ENCODE results near the gene STRA6.
A peak's percentile ranks its signal among the peaks of the same experiment; 100 is the strongest.

Gene STRA6

DNA sequence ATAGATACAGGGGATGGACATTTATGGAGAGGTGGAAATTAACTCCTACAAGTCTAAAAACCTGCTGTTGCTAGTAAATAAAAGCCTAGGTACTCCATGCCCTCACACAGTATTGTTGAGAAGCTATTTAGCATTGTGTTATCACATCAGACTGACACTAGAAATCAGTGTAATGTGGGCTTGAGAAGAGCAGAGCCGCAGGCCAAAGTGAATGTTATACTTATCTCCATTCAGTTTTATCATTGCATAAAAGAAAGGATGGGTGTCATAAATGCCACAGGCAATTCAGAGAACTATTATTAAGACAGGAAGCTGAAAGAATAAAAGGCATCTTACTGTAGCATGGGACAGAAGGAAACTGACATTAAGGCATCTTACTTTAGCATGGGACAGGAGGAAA, 42.8 kb downstream of the STRA6 start:
- no peak for DNase-seq

DNA sequence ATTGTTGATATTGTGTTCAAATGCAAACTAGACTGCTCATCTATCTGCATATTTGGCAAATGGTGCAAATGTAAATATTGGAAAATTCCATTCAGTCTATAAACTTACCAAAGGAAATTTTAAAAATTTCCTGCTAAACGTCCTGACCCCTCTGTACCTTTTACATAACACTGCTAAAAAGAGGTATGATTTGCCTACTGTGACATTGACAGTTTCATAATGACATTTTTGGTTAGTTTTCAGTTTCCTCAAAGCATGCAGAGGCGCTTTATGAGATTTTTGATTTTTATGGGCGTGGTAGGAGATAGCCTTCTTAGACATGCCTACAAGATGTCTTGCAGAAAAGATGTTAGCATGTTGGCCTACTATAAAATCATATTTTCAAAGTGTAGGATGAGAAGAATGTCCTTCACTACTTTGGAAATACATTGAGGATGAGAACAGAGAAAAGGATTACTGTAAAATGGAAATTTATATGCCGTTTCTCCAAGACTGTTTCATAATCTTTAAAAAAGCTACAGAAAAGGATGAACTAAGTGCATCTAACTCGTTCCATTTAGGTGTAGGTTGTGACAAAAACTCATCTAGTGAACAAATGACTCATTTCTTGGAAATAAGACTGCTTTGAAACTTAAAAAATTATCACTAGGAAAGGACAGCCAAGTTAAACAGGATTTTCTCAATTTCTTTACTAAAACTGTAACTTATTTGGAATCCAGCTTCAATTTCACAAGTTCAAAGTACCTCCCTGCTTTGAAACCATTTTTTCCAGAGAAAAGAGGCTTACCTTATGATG, 43.5 kb downstream of the STRA6 start:
- DNase-seq = no peak

DNA sequence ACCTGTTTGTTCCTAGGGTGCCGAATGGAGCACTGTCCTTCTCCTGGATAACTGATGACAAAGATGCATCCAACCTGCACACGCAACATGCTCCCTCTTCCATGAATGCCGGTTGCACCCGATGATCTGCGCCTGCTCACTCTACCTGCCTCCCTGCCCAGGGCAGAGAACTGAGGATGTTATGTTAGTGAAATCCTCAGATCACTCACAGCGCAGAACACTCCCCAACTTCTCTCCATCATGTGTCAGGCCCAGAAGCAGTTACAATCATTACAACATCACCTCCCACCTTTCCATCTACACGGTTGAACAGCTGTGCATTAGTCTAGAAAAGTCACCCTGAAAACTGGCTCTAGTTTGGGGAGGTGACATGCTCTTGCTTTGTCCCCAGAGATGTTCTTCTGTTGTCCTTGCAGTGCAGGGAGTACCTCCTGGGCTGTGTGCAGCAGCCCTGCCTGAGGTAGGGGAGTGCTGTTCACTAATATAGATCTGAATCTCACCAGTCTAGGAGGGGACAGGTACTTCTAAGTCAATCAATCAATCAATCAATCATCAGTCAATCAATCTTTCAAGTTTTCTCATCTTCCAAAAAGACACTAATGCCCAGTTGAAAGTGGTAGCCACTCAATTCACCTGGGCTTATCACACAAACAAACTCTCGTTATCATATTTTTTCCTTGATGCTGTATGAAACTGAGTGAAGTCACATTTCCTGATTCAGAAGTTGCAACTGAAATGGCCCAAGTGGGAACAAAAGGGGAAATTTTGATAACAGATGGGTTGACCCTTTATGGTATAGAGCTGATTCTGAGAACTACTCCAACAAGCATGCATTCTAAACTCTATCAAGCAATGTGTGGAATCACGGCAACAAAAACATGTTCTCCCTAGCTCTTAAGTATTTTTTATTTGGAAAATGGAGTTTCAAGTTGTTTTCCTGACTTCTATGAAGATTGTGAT, 44.4 kb downstream of the STRA6 start:
- DNase-seq = no peak

DNA sequence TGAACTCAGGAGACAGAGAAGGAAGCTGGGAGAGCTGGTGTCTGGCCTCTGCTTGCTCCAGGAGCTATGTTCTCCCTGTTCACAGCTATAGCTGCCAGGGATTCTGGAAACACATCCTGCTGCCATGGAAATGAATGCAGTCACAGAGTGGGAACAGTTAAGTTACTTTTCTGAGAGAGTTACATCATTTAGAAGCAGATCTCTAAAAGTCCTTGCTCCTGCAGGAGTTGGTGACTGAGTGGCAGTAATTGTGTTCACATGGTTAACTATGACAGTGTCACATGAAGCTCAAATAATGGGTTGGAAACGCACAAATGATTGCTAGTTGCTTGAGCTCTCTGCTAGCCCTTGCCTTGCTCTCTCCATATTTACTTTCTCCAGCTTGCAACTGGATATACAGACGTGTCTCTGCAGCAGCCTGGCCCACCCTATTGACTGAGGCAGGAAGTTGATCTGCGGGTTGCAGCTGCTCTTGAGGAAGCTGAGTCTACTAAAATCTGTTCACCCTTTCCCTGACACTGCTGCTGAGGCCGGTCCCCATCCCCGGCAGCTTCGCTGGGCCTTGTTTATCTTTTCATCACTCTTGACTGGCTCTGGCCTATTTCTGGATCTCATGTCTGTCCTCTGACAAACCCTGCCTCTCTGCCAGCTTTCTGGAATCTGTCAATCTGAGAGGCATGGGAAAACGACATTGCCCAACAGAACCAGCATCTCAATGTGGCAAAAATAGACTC, 45.7 kb downstream of the STRA6 start:
- DNase-seq = peak; percentile 64

DNA sequence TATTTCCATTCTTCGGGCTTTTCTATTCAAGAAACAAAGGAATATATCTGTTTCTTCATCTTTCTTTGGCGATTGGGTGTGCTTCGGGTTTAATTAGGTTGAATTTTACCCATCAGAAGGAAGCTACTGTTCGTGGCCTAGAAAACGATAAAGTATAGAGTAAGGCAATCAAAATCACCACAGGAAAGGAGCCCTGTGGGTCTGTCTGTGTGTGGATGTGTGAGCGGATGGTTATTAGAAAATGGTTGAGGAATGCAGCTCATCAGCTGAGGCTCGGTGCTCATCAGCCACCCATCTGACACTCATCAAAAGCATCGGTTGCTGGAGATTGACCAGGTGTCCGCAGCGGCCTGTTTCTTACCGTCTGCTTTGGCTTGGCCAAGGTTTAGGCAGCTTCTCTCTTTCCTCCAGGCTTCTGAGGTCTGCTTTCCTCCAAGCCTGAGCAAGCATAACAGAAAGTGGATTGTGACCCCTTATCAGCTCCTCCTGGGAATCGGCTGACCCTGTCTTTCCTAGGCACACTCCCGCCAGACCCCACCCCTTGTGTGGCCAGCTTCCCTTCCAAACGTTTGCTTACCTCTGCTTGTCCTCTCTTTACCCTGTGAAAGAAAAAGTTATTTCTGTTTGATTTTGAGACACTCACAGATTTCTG, 46.7 kb downstream of the STRA6 start:
- no peak for DNase-seq

DNA sequence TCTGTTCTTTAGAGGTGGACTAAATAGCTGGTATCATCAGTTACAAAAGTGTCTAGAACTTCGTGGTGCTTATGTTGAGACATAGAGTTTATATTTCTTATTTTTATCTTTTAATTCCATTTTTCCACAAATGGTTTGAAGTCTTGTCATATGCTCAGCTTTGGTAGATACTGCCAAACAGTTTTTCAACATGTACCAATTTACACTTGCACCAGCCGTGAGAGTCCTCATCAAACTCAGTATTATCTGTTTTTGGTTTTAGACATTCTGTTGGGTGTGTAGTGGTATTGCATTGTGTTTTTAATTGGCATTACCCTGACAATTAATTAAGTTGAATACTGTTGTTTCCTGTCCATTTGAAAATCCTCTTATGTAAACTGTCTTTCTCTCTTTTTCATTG, 55.5 kb downstream of the STRA6 start:
- no peak for DNase-seq

DNA sequence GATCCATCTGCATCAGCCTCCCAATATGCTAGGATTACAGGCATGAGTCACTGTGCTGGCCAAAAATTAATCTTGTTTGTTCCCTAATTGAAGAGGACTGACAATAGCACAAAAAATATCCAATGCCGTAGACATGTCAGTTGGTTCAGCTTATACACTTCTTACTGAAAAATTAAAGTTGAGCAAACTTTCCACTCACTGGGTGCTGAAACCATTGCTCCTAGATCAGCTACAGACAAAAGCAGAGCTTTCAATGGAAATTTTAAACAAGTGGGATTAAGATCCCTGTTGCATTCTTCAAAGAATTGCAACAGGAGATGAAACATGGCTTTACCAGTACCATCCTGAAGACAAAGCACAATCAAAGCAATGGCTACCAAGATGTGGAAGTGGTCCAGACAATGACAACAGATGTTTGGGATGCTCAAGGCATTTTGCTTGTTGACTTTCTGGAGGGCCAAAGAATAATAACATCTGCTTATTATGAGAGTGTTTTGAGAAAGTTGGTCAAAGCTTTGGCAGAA, 56.2 kb downstream of the STRA6 start:
- DNase-seq = no peak

DNA sequence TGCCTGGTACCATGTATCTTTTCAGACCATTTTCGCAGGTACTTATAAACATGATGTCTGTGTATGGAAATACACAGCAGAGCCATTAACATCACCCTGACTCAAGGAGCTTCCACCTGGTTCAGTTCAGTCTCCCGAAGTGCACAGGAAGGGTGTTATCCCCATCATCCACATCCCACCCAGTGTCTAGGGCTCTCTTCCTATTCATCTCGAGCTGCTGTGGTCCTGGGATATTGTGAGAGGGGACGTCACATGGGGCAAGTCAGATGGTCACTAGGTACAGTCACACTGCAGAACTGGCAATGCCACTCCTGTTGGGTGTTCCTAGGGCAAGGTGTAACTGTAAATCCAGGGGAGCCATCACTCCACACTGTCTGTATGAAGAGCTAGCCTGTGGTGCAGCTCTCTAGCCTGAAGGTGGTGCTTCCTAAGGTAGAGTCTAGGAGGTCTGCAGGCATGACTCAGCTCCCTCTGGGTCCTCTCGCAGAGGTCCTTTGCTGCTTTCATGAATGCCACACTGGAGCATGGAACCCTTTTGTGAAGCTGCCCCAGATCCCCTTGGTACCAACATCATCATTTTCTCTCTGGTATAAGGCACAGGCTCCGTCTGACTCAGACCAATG, 58.3 kb downstream of the STRA6 start:
- peak; percentile 24 for DNase-seq

DNA sequence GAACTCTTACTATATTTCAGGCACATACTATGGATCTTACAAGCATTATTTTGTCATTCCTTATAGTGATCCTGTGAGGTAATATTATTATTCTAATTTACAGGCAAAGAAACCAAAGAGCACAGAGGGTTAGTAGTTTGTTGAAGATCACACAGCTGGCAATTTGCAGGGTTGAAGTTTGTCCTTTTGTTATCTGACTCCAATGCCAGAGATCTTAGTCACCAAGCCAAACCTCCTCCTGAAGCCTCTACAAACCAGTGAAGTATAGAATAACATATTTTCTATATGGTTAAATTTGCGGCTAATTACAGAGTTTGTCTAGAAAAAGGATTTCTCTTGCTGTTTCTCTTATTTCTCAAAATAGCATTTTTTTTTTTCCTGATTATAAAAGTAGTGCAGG, 61.0 kb downstream of the STRA6 start:
- no peak for DNase-seq

DNA sequence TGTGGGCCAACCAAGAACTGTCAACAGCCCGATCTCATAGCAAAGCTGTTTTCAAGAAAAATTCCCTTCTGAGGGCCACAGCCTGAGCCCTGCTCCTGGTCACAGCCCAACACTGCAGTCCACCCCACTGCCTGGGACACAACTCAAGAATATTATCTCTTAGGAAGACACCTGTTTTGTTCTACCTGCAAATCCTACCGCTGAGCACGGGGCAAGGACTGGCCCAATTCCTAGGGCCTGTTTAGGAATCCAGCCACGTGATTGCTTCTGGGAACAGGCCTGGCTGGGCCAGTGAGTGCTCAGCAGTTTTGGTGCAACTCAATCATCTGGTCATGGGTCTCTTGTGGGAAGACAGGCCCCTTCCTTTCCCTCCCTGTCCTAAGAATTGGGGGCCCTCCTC, 63.9 kb downstream of the STRA6 start:
- no peak for DNase-seq

DNA sequence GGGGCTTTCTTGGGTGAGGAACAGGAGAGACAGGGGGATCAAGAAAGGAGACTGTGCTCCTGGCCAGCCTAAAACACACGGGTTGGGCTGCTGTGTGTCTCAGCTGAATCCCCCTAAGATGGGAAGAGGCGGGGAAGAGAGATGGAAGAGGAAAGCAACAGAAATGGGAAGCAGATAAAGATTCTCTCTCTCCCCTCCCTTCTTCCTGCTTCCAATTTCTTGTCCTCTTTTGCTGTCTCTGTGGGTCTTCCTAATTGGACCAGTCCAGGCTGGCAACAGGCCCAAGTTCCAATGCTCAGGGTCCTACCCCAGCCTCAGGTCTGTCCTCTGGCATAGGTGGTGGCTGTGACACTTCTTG, 65.1 kb downstream of the STRA6 start:
- DNase-seq = no peak

DNA sequence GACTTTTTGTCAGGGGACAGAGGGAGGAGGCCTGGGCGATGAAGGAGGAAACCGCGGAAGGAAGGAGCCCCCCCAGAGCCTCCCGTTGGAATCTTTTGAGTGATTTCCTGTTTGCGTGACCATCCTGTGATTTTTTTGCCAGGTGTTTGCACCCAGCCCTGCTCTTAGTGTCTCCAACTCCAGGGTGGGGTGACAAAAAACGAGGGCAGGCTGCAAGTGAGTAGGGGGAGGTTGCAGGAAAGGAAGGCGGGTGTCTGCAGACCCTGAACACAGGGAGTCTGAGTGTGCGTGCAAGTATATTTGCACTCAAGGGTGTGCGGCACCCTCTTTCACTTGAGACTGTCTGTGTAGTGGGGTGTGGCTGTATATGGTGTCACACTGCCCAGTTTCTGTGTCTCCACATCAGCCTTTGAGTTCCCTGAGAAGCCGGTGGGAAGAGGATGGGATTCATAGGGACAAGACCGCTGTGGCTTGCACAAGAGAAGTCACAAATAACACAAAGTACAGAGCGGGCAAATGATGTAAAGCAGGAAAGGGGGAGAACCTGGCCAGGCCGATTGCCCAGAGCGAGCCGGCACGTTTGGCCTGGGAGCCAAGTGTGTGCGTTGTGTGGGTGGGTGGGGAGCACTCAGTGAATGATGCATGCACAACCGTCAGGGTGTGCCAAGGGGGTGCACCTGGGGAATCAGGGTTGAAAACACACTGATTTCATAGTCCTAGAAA, 65.6 kb downstream of the STRA6 start:
- peak; percentile 38 for DNase-seq

DNA sequence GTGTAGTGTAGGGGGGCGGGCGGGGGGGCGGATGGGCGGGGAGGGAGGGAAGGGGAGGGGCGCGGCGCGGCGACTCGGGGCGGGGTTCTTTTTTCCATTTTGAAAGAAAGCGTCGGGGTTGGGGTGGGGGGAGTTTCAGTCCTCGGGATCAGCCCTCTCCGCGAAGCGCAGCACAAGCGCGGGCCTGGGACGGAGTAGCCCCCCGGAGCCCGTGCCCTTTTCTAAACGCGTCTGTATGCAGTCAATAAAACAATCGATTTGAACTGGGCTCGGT, 66.1 kb downstream of the STRA6 start:
- DNase-seq = no peak

DNA sequence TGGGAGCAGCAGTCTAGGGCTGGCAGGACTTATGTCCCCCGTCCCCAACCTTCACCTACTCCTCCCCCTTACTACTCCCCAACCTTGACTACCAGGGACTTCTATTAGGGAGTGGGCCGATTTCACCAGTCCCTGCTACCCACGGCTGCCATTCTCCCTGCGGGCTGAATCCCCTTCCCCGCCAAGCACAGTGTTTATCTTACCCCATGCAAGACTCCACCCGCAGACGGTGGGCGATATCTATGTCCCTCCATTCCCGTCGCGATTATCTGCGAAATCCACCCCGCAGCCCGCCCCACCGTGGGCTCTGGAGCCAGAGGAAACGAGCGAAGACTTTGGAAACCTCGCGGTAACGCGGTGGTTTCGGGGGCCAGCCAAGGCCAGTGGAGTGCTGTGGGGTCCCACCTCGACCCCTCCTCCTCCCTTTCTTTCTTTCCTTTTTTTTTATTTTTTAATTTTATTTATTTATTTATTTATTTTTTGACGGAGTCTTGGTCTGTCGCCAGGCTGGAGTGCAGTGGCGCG, 67.5 kb downstream of the STRA6 start:
- DNase-seq = no peak

DNA sequence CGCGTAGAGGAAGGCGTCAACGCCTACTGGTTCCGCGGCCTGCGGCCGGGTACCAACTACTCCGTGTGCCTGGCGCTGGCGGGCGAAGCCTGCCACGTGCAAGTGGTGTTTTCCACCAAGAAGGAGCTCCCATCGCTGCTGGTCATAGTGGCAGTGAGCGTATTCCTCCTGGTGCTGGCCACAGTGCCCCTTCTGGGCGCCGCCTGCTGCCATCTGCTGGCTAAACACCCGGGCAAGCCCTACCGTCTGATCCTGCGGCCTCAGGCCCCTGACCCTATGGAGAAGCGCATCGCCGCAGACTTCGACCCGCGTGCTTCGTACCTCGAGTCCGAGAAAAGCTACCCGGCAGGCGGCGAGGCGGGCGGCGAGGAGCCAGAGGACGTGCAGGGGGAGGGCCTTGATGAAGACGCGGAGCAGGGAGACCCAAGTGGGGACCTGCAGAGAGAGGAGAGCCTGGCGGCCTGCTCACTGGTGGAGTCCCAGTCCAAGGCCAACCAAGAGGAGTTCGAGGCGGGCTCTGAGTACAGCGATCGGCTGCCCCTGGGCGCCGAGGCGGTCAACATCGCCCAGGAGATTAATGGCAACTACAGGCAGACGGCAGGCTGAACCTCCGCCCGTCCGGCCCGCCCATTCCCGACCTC, 68.1 kb downstream of the STRA6 start:
- DNase-seq = no peak

DNA sequence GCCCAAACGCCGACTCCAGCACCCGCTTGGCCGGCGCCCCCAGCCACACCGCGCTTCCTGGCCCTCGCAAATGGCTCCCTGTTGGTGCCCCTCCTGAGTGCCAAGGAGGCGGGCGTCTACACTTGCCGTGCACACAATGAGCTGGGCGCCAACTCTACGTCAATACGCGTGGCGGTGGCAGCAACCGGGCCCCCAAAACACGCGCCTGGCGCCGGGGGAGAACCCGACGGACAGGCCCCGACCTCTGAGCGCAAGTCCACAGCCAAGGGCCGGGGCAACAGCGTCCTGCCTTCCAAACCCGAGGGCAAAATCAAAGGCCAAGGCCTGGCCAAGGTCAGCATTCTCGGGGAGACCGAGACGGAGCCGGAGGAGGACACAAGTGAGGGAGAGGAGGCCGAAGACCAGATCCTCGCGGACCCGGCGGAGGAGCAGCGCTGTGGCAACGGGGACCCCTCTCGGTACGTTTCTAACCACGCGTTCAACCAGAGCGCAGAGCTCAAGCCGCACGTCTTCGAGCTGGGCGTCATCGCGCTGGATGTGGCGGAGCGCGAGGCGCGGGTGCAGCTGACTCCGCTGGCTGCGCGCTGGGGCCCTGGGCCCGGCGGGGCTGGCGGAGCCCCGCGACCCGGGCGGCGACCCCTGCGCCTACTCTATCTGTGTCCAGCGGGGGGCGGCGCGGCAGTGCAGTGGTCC, 68.7 kb downstream of the STRA6 start:
- DNase-seq = no peak

DNA sequence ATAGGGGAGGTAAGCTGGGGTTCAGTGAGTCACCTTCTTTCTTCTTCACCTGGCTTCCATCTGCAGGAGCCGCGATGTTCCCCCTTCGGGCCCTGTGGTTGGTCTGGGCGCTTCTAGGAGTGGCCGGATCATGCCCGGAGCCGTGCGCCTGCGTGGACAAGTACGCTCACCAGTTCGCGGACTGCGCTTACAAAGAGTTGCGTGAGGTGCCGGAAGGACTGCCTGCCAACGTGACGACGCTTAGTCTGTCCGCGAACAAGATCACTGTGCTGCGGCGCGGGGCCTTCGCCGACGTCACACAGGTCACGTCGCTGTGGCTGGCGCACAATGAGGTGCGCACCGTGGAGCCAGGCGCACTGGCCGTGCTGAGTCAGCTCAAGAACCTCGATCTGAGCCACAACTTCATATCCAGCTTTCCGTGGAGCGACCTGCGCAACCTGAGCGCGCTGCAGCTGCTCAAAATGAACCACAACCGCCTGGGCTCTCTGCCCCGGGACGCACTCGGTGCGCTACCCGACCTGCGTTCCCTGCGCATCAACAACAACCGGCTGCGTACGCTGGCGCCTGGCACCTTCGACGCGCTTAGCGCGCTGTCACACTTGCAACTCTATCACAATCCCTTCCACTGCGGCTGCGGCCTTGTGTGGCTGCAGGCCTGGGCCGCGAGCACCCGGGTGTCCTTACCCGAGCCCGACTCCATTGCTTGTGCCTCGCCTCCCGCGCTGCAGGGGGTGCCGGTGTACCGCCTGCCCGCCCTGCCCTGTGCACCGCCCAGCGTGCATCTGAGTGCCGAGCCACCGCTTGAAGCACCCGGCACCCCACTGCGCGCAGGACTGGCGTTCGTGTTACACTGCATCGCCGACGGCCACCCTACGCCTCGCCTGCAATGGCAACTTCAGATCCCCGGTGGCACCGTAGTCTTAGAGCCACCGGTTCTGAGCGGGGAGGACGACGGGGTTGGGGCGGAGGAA, 69.6 kb downstream of the STRA6 start:
- no peak for DNase-seq

DNA sequence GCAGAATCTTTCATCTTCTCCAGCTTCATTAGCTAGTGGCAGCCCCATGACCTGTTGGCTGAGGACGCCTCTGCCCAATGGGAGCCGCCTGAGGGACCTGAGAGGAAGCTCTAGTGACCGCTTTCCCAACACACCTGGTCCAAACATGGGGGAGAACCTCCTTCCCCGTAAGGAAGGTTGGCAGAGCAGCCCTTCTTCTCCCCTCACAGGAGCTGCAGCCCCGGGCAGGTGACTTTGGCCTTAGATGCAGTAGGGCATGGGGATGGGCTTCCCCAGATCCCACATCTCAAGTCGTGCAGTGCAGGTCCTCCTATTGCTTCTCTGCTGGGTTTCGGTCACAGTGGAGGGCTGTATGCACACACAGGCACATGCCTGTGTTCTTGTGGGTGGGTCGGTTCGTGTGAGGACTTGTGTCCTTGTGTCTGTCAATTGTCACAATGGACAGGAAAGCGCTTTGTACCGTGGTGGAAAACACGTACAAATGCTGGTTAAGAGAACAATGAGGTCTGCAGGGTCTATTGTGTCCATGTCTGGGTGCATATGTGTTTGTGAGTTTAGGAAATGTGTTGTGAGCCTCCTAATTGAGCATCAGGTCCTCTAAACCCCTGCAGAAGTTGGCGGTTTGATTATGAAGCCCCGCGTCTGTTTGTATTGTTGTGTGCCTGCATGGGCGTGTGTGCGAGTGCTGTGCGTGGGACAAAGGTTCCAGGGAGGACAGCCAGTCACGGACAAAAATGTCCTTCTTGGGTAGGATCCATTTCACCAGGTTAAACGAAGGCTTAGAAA, 70.8 kb downstream of the STRA6 start:
- no peak for DNase-seq

All from NCI-H1092 treated with DMSO at 0.1 percent for 48 hours (cell line).